ENCODE measurements around the gene MIP. TPM values are rescaled to one million over a fixed set of nuclear protein-coding genes. Genes with fewer than 3 reads are reported as not detected.

MIP gene
- total RNA-seq, 4 donors from 2014 or later = not detected

GRCh38 chr12:56490360-56490759 lies 35.9 kb upstream of the MIP start:
- Histone ChIP-seq H3K4me1 (peaks cover 0 to 20% (median 6%) of the 10 kb centered on the region in 3 donors), H3K27me3 (peaks cover 6% of the 10 kb centered on the region), H3K4me3 (no peak overlapping the region), H3K36me3 (no peaks in the 10 kb centered on the region), H3K9me3 (no peaks in the 10 kb centered on the region), H3K27ac (no peak overlapping the region)
- TF ChIP-seq POLR2A (IDR thresholded peaks at IDR 0.05) (no peak), POLR2AphosphoS5 (IDR thresholded peaks at IDR 0.05) (no peak), EP300 (IDR thresholded peaks at IDR 0.05) (no peak), CTCF (IDR thresholded peaks at IDR 0.05) (no peak)
- no peak for ATAC-seq

- TF ChIP-seq EP300 (IDR thresholded peaks at IDR 0.05) = no peak
- no peak for TF ChIP-seq POLR2AphosphoS5 (IDR thresholded peaks at IDR 0.05)
- no peak for TF ChIP-seq CTCF (IDR thresholded peaks at IDR 0.05)
- TF ChIP-seq POLR2A (IDR thresholded peaks at IDR 0.05) = no peak
- Histone ChIP-seq H3K4me1 (peaks cover 0 to 20% (median 6%) of the 10 kb centered on the region in 3 donors), H3K4me3 (peak within 1 kb of the TSS; percentile 58 to 68), H3K9me3 (no peaks in the 10 kb centered on the region), H3K27ac (peak within 1 kb of the TSS in 2 of 4 donors; percentile 18 to 59), H3K36me3 (no peaks in the 10 kb centered on the region), H3K27me3 (no peaks in the 10 kb centered on the region)
- 4 to 20% methylated on average over 8 to 20 of the region's 59 CpGs for WGBS, 2 donors (ENCODE audit: low coverage in 1 of 2)
- ATAC-seq = peak; percentile 98
Observed at GRCh38 chr12:56488041-56488955, 33.8 kb upstream of the MIP start, which contains the start of gene GLS2. Gene GLS2 (minus strand): TSS chr12:56488161. CDS start chr12:56488118, 43 bp downstream.

- WGBS, 2 donors (ENCODE audit: low coverage in 1 of 2) = 19% methylated on average over 17 of the region's 44 CpGs; no CpG with 5 or more reads in 1 of the 2 donors
- Histone ChIP-seq H3K27me3 (no peaks in the 10 kb centered on the region), H3K4me3 (peak overlapping the region; percentile 58 to 68), H3K9me3 (no peaks in the 10 kb centered on the region), H3K27ac (peak overlapping the region in 2 of 4 donors; percentile 18 to 59), H3K4me1 (peaks cover 0 to 20% (median 6%) of the 10 kb centered on the region in 3 donors), H3K36me3 (no peaks in the 10 kb centered on the region)
- ATAC-seq = peak; percentile 32
- TF ChIP-seq EP300 (IDR thresholded peaks at IDR 0.05) (no peak), POLR2A (IDR thresholded peaks at IDR 0.05) (no peak), CTCF (IDR thresholded peaks at IDR 0.05) (no peak), POLR2AphosphoS5 (IDR thresholded peaks at IDR 0.05) (no peak)
Observed at GRCh38 chr12:56487448-56488040, 33.1 kb upstream of the MIP start.

- Histone ChIP-seq H3K4me3 (no peak overlapping the region), H3K4me1 (peaks cover 0 to 20% (median 6%) of the 10 kb centered on the region in 3 donors), H3K36me3 (no peaks in the 10 kb centered on the region), H3K27me3 (no peaks in the 10 kb centered on the region), H3K27ac (no peak overlapping the region), H3K9me3 (no peaks in the 10 kb centered on the region)
- WGBS, 2 donors (ENCODE audit: low coverage in 1 of 2) = 78 to 83% methylated on average over 5 to 12 of the region's 12 CpGs
- no peak for ATAC-seq
- no peak for TF ChIP-seq POLR2A (IDR thresholded peaks at IDR 0.05)
- no peak for TF ChIP-seq CTCF (IDR thresholded peaks at IDR 0.05)
Observed at GRCh38 chr12:56486694-56487093, 32.2 kb upstream of the MIP start.

Data from gastroesophageal sphincter (tissue), 4 donors.